ENCODE measurements around the gene MST1R. TPM values are rescaled to one million over a fixed set of nuclear protein-coding genes. Genes with fewer than 3 reads are reported as not detected.
"Not testable (repeated sequence)": the region's sequence is repeated elsewhere in the genome, so short reads cannot be mapped to it uniquely, and the experiment has no call there.

The MST1R gene
- total and polyA plus RNA-seq, 7 donors: 1.2 to 106 (median 4.2) TPM

DNA sequence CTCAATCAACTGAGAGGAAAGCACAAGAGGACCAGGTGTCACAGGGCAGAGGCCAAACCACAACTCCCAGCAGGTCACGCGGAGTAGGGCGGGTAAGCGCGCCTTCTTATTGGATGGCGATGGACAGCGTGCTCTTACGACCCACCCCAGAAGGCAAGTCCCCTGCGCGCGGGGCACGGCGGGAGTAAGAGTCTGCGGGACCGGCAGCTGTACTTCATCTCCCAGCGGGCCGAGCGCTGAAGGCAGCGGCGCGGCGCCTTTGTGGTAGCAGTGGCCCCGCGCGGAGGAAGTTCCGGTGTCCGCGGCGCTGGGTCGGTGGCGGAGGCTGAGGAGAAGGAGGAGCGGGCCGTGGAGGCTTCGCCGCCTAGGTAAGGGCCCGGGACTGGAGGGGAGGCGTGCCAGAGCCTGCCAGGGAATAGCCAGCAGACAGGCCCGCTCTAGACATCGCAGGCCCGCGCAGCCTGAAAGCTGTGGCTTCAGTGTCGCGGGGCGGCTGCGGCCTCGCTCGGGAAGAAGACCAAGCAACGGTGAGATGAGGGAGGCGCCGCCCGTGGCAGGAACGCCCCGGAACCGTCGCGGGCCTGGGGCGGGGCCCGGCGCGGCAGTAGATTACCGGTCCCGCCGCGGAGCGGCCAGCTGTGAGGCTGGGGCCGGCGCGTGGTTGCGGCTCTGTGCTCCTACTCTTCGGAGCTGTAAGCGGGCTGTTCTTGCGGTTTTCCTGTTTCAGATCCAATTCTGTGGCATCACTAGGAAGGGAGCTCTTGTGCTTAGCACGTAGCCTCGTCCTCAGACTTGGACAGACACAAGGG lies 36.4 kb upstream of the MST1R start, which contains the start of gene RBM6:
RBM6 (plus strand) TSS at position 293 of the 809 bp plus-strand sequence. CDS start 22,492 bp downstream, outside the sequence.
- Histone ChIP-seq H3K27ac (peak within 1 kb of the TSS; percentile 90 to 96 (median 94)), H3K36me3 (no peaks in the 10 kb centered on the region), H3K4me3 (peak within 1 kb of the TSS; percentile 64 to 93 (median 80)), H3K4me1 (peaks cover 0 to 25% (median 22%) of the 10 kb centered on the region in 4 donors), H3K27me3 (no peaks in the 10 kb centered on the region), H3K9me3 (no peaks in the 10 kb centered on the region)
- TF ChIP-seq, protein P1, sequence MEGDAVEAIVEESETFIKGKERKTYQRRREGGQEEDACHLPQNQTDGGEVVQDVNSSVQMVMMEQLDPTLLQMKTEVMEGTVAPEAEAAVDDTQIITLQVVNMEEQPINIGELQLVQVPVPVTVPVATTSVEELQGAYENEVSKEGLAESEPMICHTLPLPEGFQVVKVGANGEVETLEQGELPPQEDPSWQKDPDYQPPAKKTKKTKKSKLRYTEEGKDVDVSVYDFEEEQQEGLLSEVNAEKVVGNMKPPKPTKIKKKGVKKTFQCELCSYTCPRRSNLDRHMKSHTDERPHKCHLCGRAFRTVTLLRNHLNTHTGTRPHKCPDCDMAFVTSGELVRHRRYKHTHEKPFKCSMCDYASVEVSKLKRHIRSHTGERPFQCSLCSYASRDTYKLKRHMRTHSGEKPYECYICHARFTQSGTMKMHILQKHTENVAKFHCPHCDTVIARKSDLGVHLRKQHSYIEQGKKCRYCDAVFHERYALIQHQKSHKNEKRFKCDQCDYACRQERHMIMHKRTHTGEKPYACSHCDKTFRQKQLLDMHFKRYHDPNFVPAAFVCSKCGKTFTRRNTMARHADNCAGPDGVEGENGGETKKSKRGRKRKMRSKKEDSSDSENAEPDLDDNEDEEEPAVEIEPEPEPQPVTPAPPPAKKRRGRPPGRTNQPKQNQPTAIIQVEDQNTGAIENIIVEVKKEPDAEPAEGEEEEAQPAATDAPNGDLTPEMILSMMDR (IDR thresholded peaks at IDR 0.05): no peak
- peak in 1 of 4 donors; percentile 60 for TF ChIP-seq EP300 (IDR thresholded peaks at IDR 0.05)
- peak; percentile 77 to 84 for TF ChIP-seq POLR2A (IDR thresholded peaks at IDR 0.05)
- peak; percentile 82 to 95 (median 94) for TF ChIP-seq POLR2AphosphoS5 (IDR thresholded peaks at IDR 0.05)
- peak; percentile 99 for DNase-seq
- intact Hi-C loops (cut with DNase I): no loop called here
- WGBS, 2 donors: 0% methylated on average over 74 of the region's 74 CpGs

DNA sequence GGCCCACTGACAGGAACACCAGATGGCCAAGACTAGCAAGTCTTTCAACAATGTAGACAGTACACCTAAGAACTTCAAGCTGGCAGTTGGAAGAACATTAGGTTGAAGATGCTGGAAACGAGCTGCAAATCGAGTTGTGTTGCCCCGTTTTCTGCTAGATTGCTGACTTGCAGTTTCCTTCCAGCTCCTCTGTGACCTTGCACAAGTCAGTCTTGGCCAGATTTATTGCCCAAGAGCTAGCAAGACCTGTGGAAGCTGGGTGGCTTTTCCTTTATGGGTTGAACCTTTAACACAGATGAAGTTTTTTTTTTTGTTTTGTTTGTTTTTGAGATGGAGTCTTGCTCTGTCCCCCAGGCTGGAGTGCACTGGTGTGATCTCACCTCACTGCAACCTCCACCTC lies 33.4 kb upstream of the MST1R start:
- intact Hi-C loops (cut with DNase I): no loop called here
- H3K9me3 ChIP-seq: no peaks in the 10 kb centered on the region
- no peak for DNase-seq
- WGBS, 2 donors: 42 to 53% methylated on average over 3 of the region's 3 CpGs
- no peak overlapping the region for H3K27ac ChIP-seq
- H3K27me3 ChIP-seq: no peaks in the 10 kb centered on the region
- TF ChIP-seq EP300 (IDR thresholded peaks at IDR 0.05) (no peak), POLR2A (IDR thresholded peaks at IDR 0.05) (no peak), POLR2AphosphoS5 (IDR thresholded peaks at IDR 0.05) (no peak)
- TF ChIP-seq, protein P1 (IDR thresholded peaks at IDR 0.05): no peak
- H3K4me1 ChIP-seq: peaks cover 0 to 21% (median 16%) of the 10 kb centered on the region in 4 donors
- no peaks in the 10 kb centered on the region for H3K36me3 ChIP-seq
- no peak overlapping the region for H3K4me3 ChIP-seq

DNA sequence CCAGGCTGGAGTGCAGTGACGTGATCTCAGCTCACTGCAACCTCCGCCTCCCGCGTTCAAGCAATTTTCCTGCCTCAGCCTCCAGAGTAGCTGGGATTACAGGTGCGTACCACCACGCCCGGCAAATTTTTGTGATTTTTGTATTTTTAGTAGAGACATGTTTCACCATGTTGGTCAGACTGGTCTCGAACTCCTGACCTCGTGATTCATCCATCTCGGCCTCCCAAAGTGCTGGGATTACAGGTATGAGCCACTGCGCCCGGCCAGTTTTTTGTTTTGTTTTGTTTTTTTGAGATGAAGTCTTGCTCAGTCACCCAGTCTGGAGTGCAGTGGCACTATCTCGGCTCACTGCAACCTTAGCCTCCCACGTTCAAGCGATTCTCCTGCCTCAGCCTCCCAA lies 28.6 kb upstream of the MST1R start:
- H3K27ac ChIP-seq; intact Hi-C loops (cut with DNase I): not testable (repeated sequence)
- WGBS, 2 donors: 94 to 95% methylated on average over 15 of the region's 15 CpGs

DNA sequence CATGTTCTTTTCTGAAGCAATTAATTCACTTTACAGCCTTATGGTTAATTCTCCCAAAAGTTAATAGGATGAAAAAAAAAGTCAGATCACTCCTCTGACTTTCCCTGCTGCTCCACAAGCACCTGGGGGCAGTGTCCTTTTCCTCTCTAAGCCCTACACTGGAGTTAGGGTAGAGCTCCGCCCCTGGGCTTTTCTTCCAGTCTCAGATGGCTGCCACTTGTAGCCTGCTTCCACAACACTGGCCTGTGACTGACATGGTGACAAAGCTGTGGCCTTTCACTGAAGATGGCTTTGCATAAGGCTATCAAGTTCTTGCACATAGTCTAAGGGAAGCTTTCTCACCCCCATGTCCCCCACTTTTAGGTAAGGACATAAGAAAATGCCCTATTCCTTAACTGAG lies 27.2 kb upstream of the MST1R start:
- H3K4me3 ChIP-seq: no peak overlapping the region
- H3K27me3 ChIP-seq: no peaks in the 10 kb centered on the region
- DNase-seq: no peak
- intact Hi-C loops (cut with DNase I): no loop called here
- H3K4me1 ChIP-seq: peaks cover 0 to 23% (median 16%) of the 10 kb centered on the region in 4 donors
- H3K9me3 ChIP-seq: no peaks in the 10 kb centered on the region
- WGBS, 2 donors: 75 to 84% methylated on average over 1 of the region's 1 CpG
- TF ChIP-seq EP300 (IDR thresholded peaks at IDR 0.05): no peak
- TF ChIP-seq POLR2AphosphoS5 (IDR thresholded peaks at IDR 0.05): no peak
- TF ChIP-seq POLR2A (IDR thresholded peaks at IDR 0.05): no peak
- TF ChIP-seq, protein P1 (IDR thresholded peaks at IDR 0.05): no peak
- peak overlapping the region; percentile 84 to 88 (median 88) for H3K27ac ChIP-seq
- H3K36me3 ChIP-seq: no peaks in the 10 kb centered on the region

More for the DNA sequence above, 28.6 kb upstream of the MST1R start:
- not testable (repeated sequence) for H3K27me3 ChIP-seq, H3K36me3 ChIP-seq, H3K4me3 ChIP-seq, H3K9me3 ChIP-seq, DNase-seq
- H3K4me1 ChIP-seq: peaks cover 0 to 23% (median 16%) of the 10 kb centered on the region in 4 donors

DNA sequence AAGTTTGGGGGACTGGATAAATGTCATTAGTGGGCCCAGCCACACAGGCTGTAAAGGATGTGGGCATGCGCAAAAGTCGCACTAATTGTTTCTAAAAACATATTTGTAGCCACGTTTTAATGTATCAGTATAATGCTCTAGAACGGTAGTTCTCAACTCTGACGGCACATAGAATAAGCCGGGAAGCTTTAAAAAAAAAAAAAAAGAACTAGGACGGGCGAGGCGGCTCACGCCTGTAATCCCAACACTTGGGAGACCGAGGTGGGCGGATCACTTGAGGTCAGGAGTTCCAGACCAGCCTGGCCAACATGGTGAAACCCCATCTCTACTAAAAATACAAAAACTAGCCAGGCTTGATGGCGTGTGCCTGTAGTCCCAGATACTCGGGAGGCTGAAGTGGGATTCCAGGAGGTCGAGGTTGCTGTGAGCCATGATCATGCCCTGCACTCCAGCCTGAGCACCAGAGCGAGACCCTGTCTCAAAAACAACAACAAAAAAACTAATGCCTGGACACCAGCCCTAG lies 26.6 kb upstream of the MST1R start:
- H3K4me3 ChIP-seq: peak overlapping the region; percentile 65 to 90 (median 76)
- no peaks in the 10 kb centered on the region for H3K36me3 ChIP-seq
- H3K4me1 ChIP-seq: peaks cover 0 to 23% (median 16%) of the 10 kb centered on the region in 4 donors
- TF ChIP-seq POLR2A (IDR thresholded peaks at IDR 0.05) (no peak), POLR2AphosphoS5 (IDR thresholded peaks at IDR 0.05) (no peak), EP300 (IDR thresholded peaks at IDR 0.05) (no peak)
- TF ChIP-seq, protein P1 (IDR thresholded peaks at IDR 0.05): no peak
- 17 to 60% methylated on average over 16 of the region's 16 CpGs for WGBS, 2 donors
- H3K27ac ChIP-seq: peak overlapping the region; percentile 84 to 88 (median 88)
- intact Hi-C loops (cut with DNase I): no loop called here
- no peak for DNase-seq
- H3K27me3 ChIP-seq: no peaks in the 10 kb centered on the region
- H3K9me3 ChIP-seq: no peaks in the 10 kb centered on the region

Measured in sigmoid colon (tissue), 7 donors.